CD4-positive, CD25-positive, alpha-beta regulatory T cell (primary cell): ENCODE results near the gene PLA2G4B. TPM values are rescaled to one million over a fixed set of nuclear protein-coding genes. Genes with fewer than 3 reads are reported as not detected.

Experiments used
- ATAC-seq, 2 donors: fragments of 150-1000 bp; cut with Tn5 transposase; one replicate each; pipeline ENCODE4 v1.10.0; 2021; ENCODE audit warnings: low read depth in 2 of 2, moderate number of reproducible peaks in 2 of 2, moderate library complexity in 1 of 2
- DNase-seq, 3 donors: peaks; one replicate each; pipeline versions ENCODE4 v3.0.0 to v3.0.0-alpha.2; 2012 to 2022; ENCODE audit warnings: mixed read lengths in 1 of 3
- H3K27ac ChIP-seq: one replicate; pipeline ENCODE4 v1.7.0; 2013; ENCODE audit warnings: mild to moderate bottlenecking, low read length; ENCODE audit not compliant: insufficient read depth, poor library complexity, severe bottlenecking
- H3K27me3 ChIP-seq: one replicate; pipeline ENCODE4 v1.7.0; 2013; ENCODE audit warnings: low read length; ENCODE audit not compliant: control insufficient read depth, insufficient read depth
- H3K36me3 ChIP-seq: one replicate; pipeline ENCODE4 v1.7.0; 2013; ENCODE audit warnings: mild to moderate bottlenecking, low read length, moderate library complexity; ENCODE audit not compliant: control insufficient read depth, insufficient read depth
- H3K4me1 ChIP-seq: 2 replicates; pipeline ENCODE4 v1.7.0; 2013; ENCODE audit warnings: mild to moderate bottlenecking, low read length; ENCODE audit not compliant: insufficient read depth, control insufficient read depth, poor library complexity, severe bottlenecking
- H3K4me3 ChIP-seq: one replicate; pipeline ENCODE4 v1.7.0; 2013; ENCODE audit warnings: low read depth, mild to moderate bottlenecking, low read length, moderate library complexity
- H3K9me3 ChIP-seq, 2 experiments: 1 replicate in 1 of 2; 2 replicates in 1 of 2; pipeline ENCODE4 v1.7.0; 2013; ENCODE audit warnings: low read length in 2 of 2, mild to moderate bottlenecking in 1 of 2, moderate library complexity in 1 of 2; ENCODE audit not compliant: control insufficient read depth in 2 of 2
- H3K27ac Mint-ChIP-seq, 3 donors: one replicate each; pipeline ENCODE4 v1.8.0; 2020 to 2022; ENCODE audit warnings: mild to moderate bottlenecking in 3 of 3, mixed read lengths in 3 of 3, moderate library complexity in 2 of 3
- H3K27me3 Mint-ChIP-seq: one replicate; pipeline ENCODE4 v1.8.0; 2022; ENCODE audit warnings: mild to moderate bottlenecking, mixed read lengths
- H3K36me3 Mint-ChIP-seq: one replicate; pipeline ENCODE4 v1.8.0; 2020; ENCODE audit warnings: mixed read lengths
- H3K4me1 Mint-ChIP-seq, 4 donors: one replicate each; pipeline ENCODE4 v1.8.0; 2020 to 2022; ENCODE audit warnings: mixed read lengths in 4 of 4, mild to moderate bottlenecking in 1 of 4
- H3K4me3 Mint-ChIP-seq, 4 donors: one replicate each; pipeline ENCODE4 v1.8.0; 2020 to 2022; ENCODE audit warnings: mild to moderate bottlenecking in 4 of 4, mixed read lengths in 4 of 4, moderate library complexity in 3 of 4
- H3K9me3 Mint-ChIP-seq, 7 donors: one replicate each; pipeline ENCODE4 v1.8.0; 2020 to 2022; ENCODE audit warnings: mixed read lengths in 7 of 7, mild to moderate bottlenecking in 3 of 7, moderate library complexity in 2 of 7
- polyA plus RNA-seq, 4 donors: library from polyadenylated mRNA; unstranded; fragments of 300-500 nt; fragmentation: Illumina TruSeq; gene quantifications; one replicate each; pipeline ENCODE4 v1.2.3, GENCODE V29; 2021
- total RNA-seq: library from RNA; stranded (reverse); gene quantifications from one replicate; pipeline ENCODE4 v1.2.3, GENCODE V29; 2022

PLA2G4B gene
- total and polyA plus RNA-seq, 5 donors from 2014 or later: 0.42 to 30.1 (median 2.3) TPM

GRCh38 chr15:41819455-41820050 lies 19.1 kb upstream of the PLA2G4B start:
- H3K4me3 ChIP-seq: no peak overlapping the region
- ATAC-seq: no peak
- H3K4me3 Mint-ChIP-seq: no peak overlapping the region
- H3K36me3 ChIP-seq: peaks cover 61% of the 10 kb centered on the region
- peak overlapping the region in 1 of 3 donors; percentile 51 for H3K27ac Mint-ChIP-seq
- H3K9me3 ChIP-seq: no peaks in the 10 kb centered on the region
- H3K27me3 ChIP-seq: no peaks in the 10 kb centered on the region
- no peaks in the 10 kb centered on the region for H3K9me3 Mint-ChIP-seq
- H3K27ac ChIP-seq: no peak overlapping the region
- peaks cover 30% of the 10 kb centered on the region for H3K36me3 Mint-ChIP-seq
- peaks cover 0 to 2% (median 0%) of the 10 kb centered on the region in 4 donors for H3K4me1 Mint-ChIP-seq
- DNase-seq: no peak
- no peaks in the 10 kb centered on the region for H3K27me3 Mint-ChIP-seq
- no peaks in the 10 kb centered on the region for H3K4me1 ChIP-seq

DNA sequence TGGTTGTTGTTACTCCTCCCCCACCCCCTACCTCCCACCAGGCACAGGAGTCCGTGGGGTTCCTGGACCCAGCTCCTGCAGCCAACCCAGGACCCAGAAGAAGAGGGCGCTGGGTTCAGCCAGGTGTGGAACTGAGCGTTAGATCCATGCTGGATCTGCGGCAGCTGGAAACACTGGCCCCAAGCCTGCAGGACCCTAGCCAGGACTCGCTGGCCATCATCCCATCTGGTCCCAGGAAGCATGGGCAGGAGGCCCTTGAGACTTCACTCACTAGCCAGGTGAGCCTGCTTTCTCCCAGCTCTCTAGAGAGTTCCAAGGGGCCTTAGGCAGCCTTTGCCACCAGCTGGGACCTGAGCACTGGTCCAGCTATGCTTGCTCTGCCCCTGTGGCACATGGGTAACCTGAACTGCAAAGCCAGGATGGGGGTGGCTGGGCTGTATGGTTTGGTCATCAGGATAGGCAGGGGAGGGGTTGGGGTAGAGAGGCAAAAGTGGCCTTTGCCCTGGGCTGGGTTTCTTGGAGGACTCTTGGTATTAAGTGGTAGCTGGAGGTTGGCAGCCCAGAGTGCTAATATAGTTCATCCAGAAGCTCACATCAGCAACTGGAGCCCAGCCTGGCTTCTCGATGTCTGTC lies 17.7 kb upstream of the PLA2G4B start:
- DNase-seq (no peak), ATAC-seq (no peak)
- Mint-ChIP-seq H3K4me3 (no peak overlapping the region), H3K9me3 (no peaks in the 10 kb centered on the region), H3K36me3 (peaks cover 24% of the 10 kb centered on the region), H3K27ac (peak overlapping the region in 1 of 3 donors; percentile 35), H3K27me3 (no peaks in the 10 kb centered on the region), H3K4me1 (peaks cover 0 to 1% (median 0%) of the 10 kb centered on the region in 4 donors)
- Histone ChIP-seq H3K4me3 (no peak overlapping the region), H3K27me3 (no peaks in the 10 kb centered on the region), H3K27ac (no peak overlapping the region), H3K9me3 (no peaks in the 10 kb centered on the region), H3K36me3 (peaks cover 51% of the 10 kb centered on the region), H3K4me1 (no peaks in the 10 kb centered on the region)

GRCh38 chr15:41821831-41822230 lies 16.8 kb upstream of the PLA2G4B start:
- Mint-ChIP-seq H3K27ac (peak overlapping the region in 1 of 3 donors; percentile 35), H3K36me3 (peaks cover 17% of the 10 kb centered on the region), H3K4me1 (peaks cover 0 to 3% (median 1%) of the 10 kb centered on the region in 4 donors), H3K27me3 (no peaks in the 10 kb centered on the region), H3K9me3 (no peaks in the 10 kb centered on the region), H3K4me3 (no peak overlapping the region)
- no peak for DNase-seq
- Histone ChIP-seq H3K9me3 (no peaks in the 10 kb centered on the region), H3K4me3 (no peak overlapping the region), H3K27me3 (no peaks in the 10 kb centered on the region), H3K4me1 (peaks cover under 1% of the 10 kb centered on the region), H3K27ac (no peak overlapping the region), H3K36me3 (peaks cover 44% of the 10 kb centered on the region)
- ATAC-seq: no peak

DNA sequence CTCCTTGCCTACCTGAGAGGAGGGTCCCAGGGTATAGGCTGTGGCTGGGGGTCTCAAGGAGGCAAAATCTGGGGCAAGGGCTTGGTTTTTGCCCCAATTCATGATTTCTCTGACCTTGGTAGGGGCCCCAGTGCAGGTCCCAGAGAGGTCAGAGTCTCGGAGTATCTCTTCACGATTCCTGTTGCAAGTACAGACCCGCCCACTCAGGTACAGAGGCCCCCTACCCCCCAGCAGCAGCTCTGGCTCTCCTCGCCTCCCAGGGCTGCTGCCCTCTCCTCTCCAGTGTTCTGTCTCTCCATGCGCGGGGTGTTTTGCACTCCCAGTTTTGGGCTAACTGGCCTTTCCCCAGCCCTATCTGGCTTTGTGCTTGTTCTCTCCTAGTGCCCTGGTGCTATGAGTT lies 16.2 kb upstream of the PLA2G4B start:
- H3K36me3 Mint-ChIP-seq: peaks cover 11% of the 10 kb centered on the region

DNA sequence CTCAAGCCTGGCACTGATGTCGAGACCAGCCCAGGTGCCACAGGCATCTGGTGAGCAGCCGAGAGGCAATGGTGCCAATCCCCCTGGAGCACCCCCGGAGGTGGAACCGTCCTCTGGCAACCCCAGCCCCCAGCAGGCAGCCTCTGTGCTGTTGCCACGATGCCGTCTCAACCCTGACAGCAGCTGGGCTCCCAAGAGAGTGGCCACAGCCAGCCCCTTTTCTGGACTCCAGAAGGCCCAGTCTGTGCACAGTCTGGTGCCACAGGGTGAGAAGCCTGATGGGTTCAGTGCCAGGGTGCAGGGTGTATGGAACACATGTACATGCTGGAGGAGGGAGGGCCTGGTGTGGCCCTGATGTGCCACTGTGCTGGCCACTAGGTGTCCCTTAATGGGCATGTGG lies 15.7 kb upstream of the PLA2G4B start:
- Histone ChIP-seq H3K4me3 (no peak overlapping the region), H3K27ac (no peak overlapping the region), H3K36me3 (peaks cover 35% of the 10 kb centered on the region), H3K27me3 (no peaks in the 10 kb centered on the region), H3K9me3 (no peaks in the 10 kb centered on the region), H3K4me1 (peaks cover 8% of the 10 kb centered on the region)
- Mint-ChIP-seq H3K36me3 (peaks cover 11% of the 10 kb centered on the region), H3K4me3 (peak overlapping the region in 1 of 4 donors; percentile 35), H3K27ac (no peak overlapping the region), H3K27me3 (no peaks in the 10 kb centered on the region), H3K9me3 (no peaks in the 10 kb centered on the region), H3K4me1 (peaks cover 0 to 9% (median 4%) of the 10 kb centered on the region in 4 donors)
- DNase-seq (no peak), ATAC-seq (no peak)

More for the DNA sequence above, 16.2 kb upstream of the PLA2G4B start:
- ATAC-seq (no peak), DNase-seq (no peak)
- peaks cover 7% of the 10 kb centered on the region for H3K4me1 ChIP-seq
- H3K27ac Mint-ChIP-seq: no peak overlapping the region
- H3K27ac ChIP-seq: no peak overlapping the region
- H3K4me3 ChIP-seq: no peak overlapping the region
- no peaks in the 10 kb centered on the region for H3K27me3 Mint-ChIP-seq
- H3K4me1 Mint-ChIP-seq: peaks cover 0 to 4% (median 2%) of the 10 kb centered on the region in 4 donors
- H3K9me3 ChIP-seq: no peaks in the 10 kb centered on the region
- no peaks in the 10 kb centered on the region for H3K9me3 Mint-ChIP-seq
- peaks cover 40% of the 10 kb centered on the region for H3K36me3 ChIP-seq
- no peak overlapping the region for H3K4me3 Mint-ChIP-seq
- H3K27me3 ChIP-seq: no peaks in the 10 kb centered on the region

- Mint-ChIP-seq H3K36me3 (peaks cover 11% of the 10 kb centered on the region), H3K4me3 (peak overlapping the region in 1 of 4 donors; percentile 35), H3K9me3 (no peaks in the 10 kb centered on the region), H3K27me3 (no peaks in the 10 kb centered on the region), H3K27ac (no peak overlapping the region), H3K4me1 (peaks cover 3 to 10% (median 5%) of the 10 kb centered on the region in 4 donors)
- DNase-seq: no peak
- H3K36me3 ChIP-seq: peaks cover 29% of the 10 kb centered on the region
- no peak overlapping the region for H3K27ac ChIP-seq
- H3K27me3 ChIP-seq: no peaks in the 10 kb centered on the region
- ATAC-seq: no peak
- peaks cover 13% of the 10 kb centered on the region for H3K4me1 ChIP-seq
- H3K9me3 ChIP-seq: no peaks in the 10 kb centered on the region
- no peak overlapping the region for H3K4me3 ChIP-seq
These were observed 15.1 kb upstream of the PLA2G4B start for GRCh38 chr15:41823502-41823901.

DNA sequence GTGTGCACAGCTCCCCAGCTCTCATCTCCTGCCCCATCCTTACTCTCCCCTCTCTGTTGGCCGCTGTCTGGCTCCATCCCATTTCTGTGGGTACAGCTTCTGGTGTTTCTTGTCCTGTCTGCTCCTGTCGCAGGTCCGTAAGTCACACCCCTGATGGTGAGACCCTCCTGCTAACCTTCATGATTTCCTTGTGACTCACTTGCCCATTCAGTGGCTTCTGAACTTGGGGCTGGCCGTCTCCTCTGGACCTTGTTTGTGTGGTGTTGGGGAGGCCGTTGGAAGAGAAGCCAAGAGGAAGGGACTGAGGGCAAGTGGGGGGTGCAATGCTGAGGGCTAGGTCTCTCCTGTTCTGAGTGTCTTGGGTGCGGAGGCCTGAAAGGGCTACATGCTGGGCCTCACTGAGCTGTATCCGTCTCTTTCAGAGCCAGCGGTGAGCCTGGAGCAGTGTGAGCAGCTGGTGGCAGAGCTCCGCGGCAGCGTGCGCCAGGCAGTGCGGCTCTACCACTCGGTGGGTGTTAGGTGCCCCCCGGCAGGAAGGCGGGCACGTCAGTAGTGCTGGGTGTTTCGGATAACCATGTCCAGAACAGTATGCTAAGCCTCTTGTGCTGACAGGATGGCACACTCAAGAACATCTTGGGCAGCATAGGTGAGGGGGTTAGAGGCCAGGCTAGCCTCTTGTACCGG lies 14.4 kb upstream of the PLA2G4B start:
- H3K36me3 Mint-ChIP-seq: peaks cover 11% of the 10 kb centered on the region
- H3K4me1 Mint-ChIP-seq: peaks cover 9 to 16% (median 12%) of the 10 kb centered on the region in 4 donors
- peaks cover 20% of the 10 kb centered on the region for H3K4me1 ChIP-seq
- peaks cover 24% of the 10 kb centered on the region for H3K36me3 ChIP-seq
- no peak for DNase-seq
- no peaks in the 10 kb centered on the region for H3K9me3 Mint-ChIP-seq
- H3K4me3 Mint-ChIP-seq: peak overlapping the region in 1 of 4 donors; percentile 66
- no peaks in the 10 kb centered on the region for H3K27me3 Mint-ChIP-seq
- H3K27me3 ChIP-seq: no peaks in the 10 kb centered on the region
- H3K27ac Mint-ChIP-seq: no peak overlapping the region
- ATAC-seq: no peak
- no peak overlapping the region for H3K27ac ChIP-seq
- no peaks in the 10 kb centered on the region for H3K9me3 ChIP-seq
- no peak overlapping the region for H3K4me3 ChIP-seq
